Testis (tissue), 2 donors: ENCODE results near the gene PRKG1.

ENCODE experiments used
- CTCF ChIP-seq, 3 experiments: fragments of 450-650 bp in 2 of 3; fragments of 200-600 bp in 1 of 3; sonication (generic) in 1 of 3; IDR thresholded peaks; one replicate each; pipeline ENCODE4 v1.5.1; 2016 to 2019; ENCODE audit warnings: antibody characterized with exemption in 3 of 3, mild to moderate bottlenecking in 2 of 3, moderate library complexity in 1 of 3
- POLR2A ChIP-seq: fragments of 450-650 bp; IDR thresholded peaks from one replicate; pipeline ENCODE4 v1.6.1; 2017; ENCODE audit warnings: antibody characterized with exemption, mild to moderate bottlenecking, moderate library complexity

DNA sequence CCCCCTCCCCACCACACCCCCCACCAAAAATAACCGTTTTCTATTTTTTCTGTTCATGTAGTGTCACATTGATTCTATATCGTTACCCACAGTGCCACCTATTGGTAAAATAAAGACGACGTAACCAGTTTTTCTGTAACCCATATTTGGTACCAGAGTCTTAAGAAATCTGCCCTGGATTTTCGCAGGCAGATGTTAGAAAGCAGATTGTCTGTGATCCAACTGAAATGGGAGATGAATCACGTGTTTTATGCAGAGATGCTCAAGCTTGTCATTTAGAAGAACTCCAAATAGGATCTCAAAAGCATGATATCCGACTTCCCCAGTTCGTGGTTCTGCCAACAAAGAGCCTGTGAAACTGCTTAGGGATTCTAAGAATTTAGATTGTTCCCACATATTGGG, 886.2 kb downstream of the PRKG1 start:
- TF ChIP-seq CTCF (IDR thresholded peaks at IDR 0.05) (peak; percentile 39 to 54 (median 45)), POLR2A (no peak)
